SH-SY5Y (cell line): Measurements from ENCODE around the gene HOXC5.

Experiments
- GATA2 ChIP-seq: IDR thresholded peaks from 2 replicates; pipeline ENCODE4 v1.6.1; 2011; ENCODE audit warnings: mild to moderate bottlenecking, low read depth, low read length
- GATA3 ChIP-seq: IDR thresholded peaks from 2 replicates; pipeline ENCODE4 v1.6.1; 2011; ENCODE audit warnings: low read depth, mild to moderate bottlenecking, low read length, moderate library complexity

DNA sequence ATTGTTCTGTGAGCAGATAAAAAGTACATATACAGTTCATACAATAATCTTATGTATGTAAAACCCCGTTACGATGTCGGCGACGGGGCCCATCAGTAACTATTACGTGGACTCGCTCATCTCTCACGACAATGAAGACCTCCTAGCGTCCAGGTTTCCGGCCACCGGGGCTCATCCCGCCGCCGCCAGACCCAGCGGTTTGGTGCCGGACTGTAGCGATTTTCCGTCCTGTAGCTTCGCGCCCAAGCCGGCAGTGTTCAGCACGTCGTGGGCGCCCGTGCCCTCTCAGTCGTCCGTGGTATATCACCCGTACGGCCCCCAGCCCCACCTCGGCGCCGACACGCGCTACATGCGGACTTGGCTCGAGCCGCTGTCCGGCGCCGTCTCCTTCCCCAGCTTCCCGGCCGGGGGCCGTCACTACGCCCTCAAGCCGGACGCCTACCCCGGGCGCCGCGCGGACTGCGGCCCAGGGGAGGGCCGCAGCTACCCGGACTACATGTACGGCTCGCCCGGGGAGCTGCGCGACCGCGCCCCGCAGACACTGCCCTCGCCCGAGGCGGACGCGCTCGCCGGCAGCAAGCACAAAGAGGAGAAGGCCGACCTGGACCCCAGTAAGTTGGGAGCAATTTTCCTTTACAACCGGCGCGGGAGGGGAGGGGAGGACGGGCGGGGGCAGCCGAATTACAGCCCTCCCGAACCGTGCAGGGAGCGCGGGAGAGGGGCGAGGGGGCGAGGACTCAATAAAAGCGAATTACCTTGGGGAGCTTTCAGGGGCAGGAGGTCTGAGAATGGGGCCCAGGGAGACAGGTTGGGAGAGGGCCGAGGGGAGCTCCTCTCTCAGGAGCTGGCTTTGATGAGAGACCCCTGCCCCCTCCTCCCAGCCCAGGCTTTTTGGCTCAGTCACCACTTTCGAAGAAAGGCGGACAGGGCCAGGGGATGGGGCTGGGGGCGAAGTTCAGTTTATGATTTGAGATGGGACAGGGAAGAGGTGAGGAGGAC is 32.4 kb upstream of the HOXC5 start, which contains the start of gene HOXC9:
- no peak for TF ChIP-seq GATA2
- TF ChIP-seq GATA3 = no peak
